IPS DF 6.9 (cell line): Measurements from ENCODE around the gene SLC13A3.
A peak's percentile ranks its signal among the peaks of the same experiment; 100 is the strongest.

Experiments
- DNase-seq: peaks from one replicate; pipeline ENCODE4 v3.0.0-alpha.2; 2013; ENCODE audit warnings: low read depth, low spot score
- H3K27ac ChIP-seq: one replicate; pipeline ENCODE4 v1.5.1; 2013; ENCODE audit warnings: low read length, control low read depth
- H3K27me3 ChIP-seq: 2 replicates; pipeline ENCODE4 v1.6.1; 2013; ENCODE audit warnings: mild to moderate bottlenecking, low read length; ENCODE audit not compliant: control insufficient read depth, insufficient read depth
- H3K36me3 ChIP-seq: 2 replicates; pipeline ENCODE4 v1.6.1; 2013; ENCODE audit warnings: low read length; ENCODE audit not compliant: control insufficient read depth, insufficient read depth
- H3K4me1 ChIP-seq: 2 replicates; pipeline ENCODE4 v1.6.1; 2013; ENCODE audit warnings: low read length; ENCODE audit not compliant: control insufficient read depth, insufficient read depth
- H3K4me3 ChIP-seq: 2 replicates; pipeline ENCODE4 v1.5.1; 2013; ENCODE audit warnings: mild to moderate bottlenecking, low read length
- H3K9me3 ChIP-seq: 2 replicates; pipeline ENCODE4 v1.6.1; 2013; ENCODE audit warnings: low read length, inconsistent platforms; ENCODE audit not compliant: control insufficient read depth, insufficient read depth
- WGBS: extraction: QIAGEN DNeasy Blood & Tissue Kit; methylation state at CpG from one replicate; pipeline ENCODE4 v1.1.7; 2013; ENCODE audit warnings: mixed read lengths, missing lambda C conversion rate; ENCODE audit not compliant: insufficient read length, insufficient coverage; 5-methylcytosine and 5-hydroxymethylcytosine counted together

Gene SLC13A3

GRCh38 chr20:46689754-46690085 lies 38.5 kb upstream of the SLC13A3 start:
- Histone ChIP-seq H3K9me3 (no peaks in the 10 kb centered on the region), H3K36me3 (peaks cover 5% of the 10 kb centered on the region; the same call in 1 of the 2 replicates), H3K27ac (no peak overlapping the region), H3K4me1 (no peaks in the 10 kb centered on the region), H3K27me3 (no peaks in the 10 kb centered on the region), H3K4me3 (peak overlapping the region; percentile 18; the same call in 1 of the 2 replicates)
- no peak for DNase-seq
- WGBS, result no CpG with 5 or more reads among the region's 12 CpGs

- Histone ChIP-seq H3K36me3 (peaks cover 5% of the 10 kb centered on the region; the same call in 1 of the 2 replicates), H3K27me3 (no peaks in the 10 kb centered on the region), H3K9me3 (no peaks in the 10 kb centered on the region), H3K4me1 (no peaks in the 10 kb centered on the region), H3K27ac (no peak within 1 kb of the TSS), H3K4me3 (peak within 1 kb of the TSS; percentile 100)
- peak; percentile 98 for DNase-seq
- WGBS, result no CpG with 5 or more reads among the region's 71 CpGs
Observed at GRCh38 chr20:46689082-46689753, 38.0 kb upstream of the SLC13A3 start, which contains the start of gene TP53RK. TSS of gene TP53RK (minus strand) at chr20:46689444. CDS start at chr20:46689414, 30 bp downstream.

- Histone ChIP-seq H3K27ac (no peak overlapping the region), H3K4me3 (peak overlapping the region; percentile 100), H3K4me1 (0 out of 2 replicates have a peak, but pooled peaks cover 2% of the 10 kb centered on the region), H3K36me3 (peaks cover 5% of the 10 kb centered on the region; the same call in 1 of the 2 replicates), H3K27me3 (no peaks in the 10 kb centered on the region), H3K9me3 (no peaks in the 10 kb centered on the region)
- WGBS, result no CpG with 5 or more reads among the region's 20 CpGs
- no peak for DNase-seq
Observed at GRCh38 chr20:46688151-46689081, 37.2 kb upstream of the SLC13A3 start.

- H3K36me3 ChIP-seq, result peaks cover 8% of the 10 kb centered on the region; the same call in 1 of the 2 replicates
- H3K27me3 ChIP-seq, result no peaks in the 10 kb centered on the region
- peaks cover 3% of the 10 kb centered on the region; the same call in 1 of the 2 replicates for H3K4me1 ChIP-seq
- WGBS, result no CpG with 5 or more reads among the region's 23 CpGs
- H3K9me3 ChIP-seq, result no peaks in the 10 kb centered on the region
- H3K27ac ChIP-seq, result no peak overlapping the region
- no peak for DNase-seq
- peak overlapping the region; percentile 65; the same call in 1 of the 2 replicates for H3K4me3 ChIP-seq
Observed at GRCh38 chr20:46683939-46684750, 32.9 kb upstream of the SLC13A3 start.

GRCh38 chr20:46683668-46683938 lies 32.3 kb upstream of the SLC13A3 start:
- Histone ChIP-seq H3K4me3 (peak overlapping the region; percentile 65; the same call in 1 of the 2 replicates), H3K9me3 (no peaks in the 10 kb centered on the region), H3K36me3 (peaks cover 8% of the 10 kb centered on the region; the same call in 1 of the 2 replicates), H3K4me1 (peaks cover 3% of the 10 kb centered on the region; the same call in 1 of the 2 replicates), H3K27ac (no peak overlapping the region), H3K27me3 (no peaks in the 10 kb centered on the region)
- DNase-seq, result no peak
- WGBS, result no CpG with 5 or more reads among the region's 8 CpGs

GRCh38 chr20:46683011-46683667 lies 31.9 kb upstream of the SLC13A3 start:
- no peaks in the 10 kb centered on the region for H3K9me3 ChIP-seq
- H3K27ac ChIP-seq, result no peak overlapping the region
- no CpG with 5 or more reads among the region's 12 CpGs for WGBS
- H3K4me3 ChIP-seq, result peak overlapping the region; percentile 65; the same call in 1 of the 2 replicates
- peaks cover 8% of the 10 kb centered on the region; the same call in 1 of the 2 replicates for H3K36me3 ChIP-seq
- no peaks in the 10 kb centered on the region for H3K27me3 ChIP-seq
- DNase-seq, result no peak
- H3K4me1 ChIP-seq, result peaks cover 3% of the 10 kb centered on the region; the same call in 1 of the 2 replicates

- WGBS, result no CpG with 5 or more reads among the region's 9 CpGs
- Histone ChIP-seq H3K9me3 (no peaks in the 10 kb centered on the region), H3K27me3 (no peaks in the 10 kb centered on the region), H3K4me3 (no peak overlapping the region), H3K36me3 (peaks cover 8% of the 10 kb centered on the region; the same call in 1 of the 2 replicates), H3K4me1 (peaks cover 3% of the 10 kb centered on the region; the same call in 1 of the 2 replicates), H3K27ac (no peak overlapping the region)
- DNase-seq, result no peak
Observed at GRCh38 chr20:46682063-46682821, 31.0 kb upstream of the SLC13A3 start.

GRCh38 chr20:46681032-46681854 lies 30.0 kb upstream of the SLC13A3 start:
- H3K36me3 ChIP-seq, result peaks cover 4% of the 10 kb centered on the region; the same call in 1 of the 2 replicates
- peaks cover 3% of the 10 kb centered on the region; the same call in 1 of the 2 replicates for H3K4me1 ChIP-seq
- no peak overlapping the region for H3K27ac ChIP-seq
- no CpG with 5 or more reads among the region's 14 CpGs for WGBS
- DNase-seq, result no peak
- H3K4me3 ChIP-seq, result no peak overlapping the region
- H3K27me3 ChIP-seq, result no peaks in the 10 kb centered on the region
- H3K9me3 ChIP-seq, result no peaks in the 10 kb centered on the region

DNA sequence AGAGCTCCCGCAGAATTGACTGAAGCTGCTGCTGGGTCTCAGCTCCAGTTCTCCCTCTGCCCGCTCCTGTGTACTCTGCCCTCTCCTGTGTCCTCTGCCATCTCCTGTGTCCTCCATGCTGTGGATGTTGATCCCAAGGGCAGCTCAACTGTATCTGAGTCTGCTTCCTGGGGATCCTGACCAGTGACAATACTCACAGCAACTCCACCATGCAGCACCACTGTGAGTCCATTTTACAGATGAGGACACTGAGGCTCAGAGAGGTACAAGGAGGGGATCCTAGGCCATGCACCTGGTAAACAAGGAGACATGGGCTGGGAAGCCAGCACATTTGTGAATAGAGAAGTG lies 29.4 kb upstream of the SLC13A3 start:
- no peaks in the 10 kb centered on the region for H3K27me3 ChIP-seq
- no peak overlapping the region for H3K4me3 ChIP-seq
- H3K9me3 ChIP-seq, result no peaks in the 10 kb centered on the region
- no peak overlapping the region for H3K27ac ChIP-seq
- DNase-seq, result no peak
- peaks cover 3% of the 10 kb centered on the region; the same call in 1 of the 2 replicates for H3K4me1 ChIP-seq
- H3K36me3 ChIP-seq, result peaks cover 3% of the 10 kb centered on the region; the same call in 1 of the 2 replicates
- no CpG with 5 or more reads among the region's 2 CpGs for WGBS
